Raji (cell line): ENCODE data around the gene CUBN.

ENCODE experiments used
- POLR2A ChIP-seq: IDR thresholded peaks from 2 replicates; pipeline ENCODE4 v1.6.1; 2011; ENCODE audit warnings: low read depth, low read length, control low read depth; ENCODE audit not compliant: insufficient read depth

Gene CUBN

GRCh38 chr10:16777473-16778370, 351.9 kb downstream of the CUBN start:
- TF ChIP-seq POLR2A = no peak

- TF ChIP-seq POLR2A = no peak
Measured at GRCh38 chr10:16776896-16777295, 352.7 kb downstream of the CUBN start.
